Hippocampal formation (tissue), 2 donors: ENCODE measurements around the gene PHC2.

ENCODE experiments used
- DNase-seq, 2 donors: peaks; one replicate each; lab custom pipeline; 2025; lab: John Stamatoyannopoulos, UW

The PHC2 gene

DNA sequence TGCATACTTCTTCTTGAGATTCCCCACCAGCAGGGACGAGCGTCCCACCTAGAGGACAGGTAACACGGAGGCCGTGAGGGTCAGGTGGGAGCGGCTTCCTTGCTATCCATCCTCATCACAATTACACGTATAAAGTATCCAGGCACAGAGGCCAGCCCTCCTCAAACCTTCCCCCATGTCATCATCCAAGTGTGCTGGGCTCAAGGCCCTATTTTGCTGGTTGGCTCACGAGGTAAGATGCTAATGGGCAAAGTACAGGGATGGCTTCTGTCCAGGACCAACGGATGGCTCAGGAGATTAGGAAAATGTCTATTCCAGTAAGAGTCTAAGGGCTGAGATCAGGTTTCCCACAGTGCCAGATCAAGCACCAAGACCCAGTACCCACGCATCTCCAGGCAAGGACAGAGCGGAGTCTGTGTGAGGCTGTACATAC, 98.5 kb downstream of the PHC2 start:
- DNase-seq, result no peak

DNA sequence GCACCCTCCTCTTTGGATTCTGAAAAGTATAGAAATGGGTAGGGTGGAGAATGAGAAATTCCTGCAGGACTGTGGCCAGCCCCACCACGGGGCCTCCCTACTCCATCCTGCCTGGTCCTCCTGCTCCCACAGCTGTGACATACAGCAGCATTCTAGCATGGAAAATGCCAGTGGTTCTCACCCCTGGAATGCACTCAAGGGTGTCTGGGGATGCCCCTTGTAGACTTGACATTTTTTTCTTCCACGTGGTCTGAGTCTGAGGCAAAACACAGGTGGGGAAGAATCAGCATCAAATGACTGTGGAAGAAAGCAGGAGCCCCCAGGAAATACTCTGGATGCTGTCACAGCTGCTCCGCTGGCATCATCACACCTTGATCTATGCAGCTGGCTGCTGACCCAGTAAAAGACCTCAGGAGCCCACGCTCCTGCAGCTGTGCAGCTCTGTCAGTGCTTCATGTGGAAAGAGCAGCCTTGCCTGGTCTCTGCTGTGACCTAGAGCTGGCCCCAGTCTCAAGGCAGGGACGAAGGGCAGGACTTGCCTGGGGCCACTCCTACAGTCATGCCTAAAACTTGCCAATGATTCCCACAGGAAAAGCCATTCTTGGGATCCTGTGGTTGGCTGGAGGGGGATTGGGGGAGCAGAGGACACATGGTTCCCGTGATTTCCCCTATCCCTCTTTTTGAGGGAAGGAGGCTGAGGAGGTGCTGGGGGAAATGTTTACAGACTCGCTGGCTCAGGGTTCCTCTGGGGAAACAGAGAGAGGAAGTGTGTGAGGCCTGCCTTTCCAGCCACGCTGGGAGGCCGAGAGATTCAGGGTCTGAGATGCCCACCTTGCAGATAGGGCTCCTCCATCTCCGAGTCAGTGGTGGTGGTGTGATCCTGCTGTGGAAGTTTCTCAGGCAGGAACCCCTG, 99.2 kb downstream of the PHC2 start:
- no peak for DNase-seq

DNA sequence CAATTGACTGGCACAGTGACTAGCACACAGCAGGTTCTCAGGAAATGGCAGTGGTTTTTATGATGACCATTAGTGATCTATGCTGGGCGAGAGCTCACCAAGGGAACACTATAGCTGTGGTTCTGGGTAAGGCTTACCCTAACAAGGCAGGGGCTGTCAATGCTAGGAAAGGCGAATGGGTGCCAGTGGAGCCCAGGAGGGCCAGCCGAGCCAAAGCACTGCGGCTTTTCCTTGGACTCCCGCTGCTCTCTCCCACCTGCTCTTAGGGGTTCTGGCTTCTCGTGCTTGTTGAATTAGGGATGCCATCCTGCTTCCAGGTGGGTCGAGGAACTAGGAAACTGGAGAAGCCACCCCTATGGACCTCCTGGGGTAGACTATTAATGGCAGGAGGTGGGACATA, 100.0 kb downstream of the PHC2 start:
- no peak for DNase-seq

DNA sequence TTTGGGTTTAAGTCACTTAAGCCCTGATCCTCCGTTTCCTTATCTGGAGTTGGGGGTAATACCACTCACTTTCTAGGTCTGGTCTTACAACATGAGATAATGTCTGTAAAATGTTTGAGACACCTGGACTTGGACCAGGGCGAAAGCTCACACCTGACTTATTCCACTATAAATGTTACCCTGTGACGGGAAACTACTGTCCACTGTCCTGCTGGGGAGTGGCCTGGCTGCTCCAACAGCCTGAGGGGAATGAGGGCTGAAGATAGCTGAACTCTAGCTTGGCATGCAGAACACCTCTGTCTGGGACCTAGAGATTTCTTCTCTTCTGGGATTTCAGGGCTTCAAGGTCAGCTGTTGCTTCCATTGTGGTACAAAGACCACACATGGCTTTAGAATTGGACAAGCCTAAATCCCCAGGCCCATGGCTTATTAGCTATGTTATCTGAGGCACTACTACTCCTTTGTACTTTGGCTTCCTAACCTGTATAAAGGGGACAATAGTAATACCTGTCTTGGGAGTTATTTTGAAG, 100.5 kb downstream of the PHC2 start:
- no peak for DNase-seq

DNA sequence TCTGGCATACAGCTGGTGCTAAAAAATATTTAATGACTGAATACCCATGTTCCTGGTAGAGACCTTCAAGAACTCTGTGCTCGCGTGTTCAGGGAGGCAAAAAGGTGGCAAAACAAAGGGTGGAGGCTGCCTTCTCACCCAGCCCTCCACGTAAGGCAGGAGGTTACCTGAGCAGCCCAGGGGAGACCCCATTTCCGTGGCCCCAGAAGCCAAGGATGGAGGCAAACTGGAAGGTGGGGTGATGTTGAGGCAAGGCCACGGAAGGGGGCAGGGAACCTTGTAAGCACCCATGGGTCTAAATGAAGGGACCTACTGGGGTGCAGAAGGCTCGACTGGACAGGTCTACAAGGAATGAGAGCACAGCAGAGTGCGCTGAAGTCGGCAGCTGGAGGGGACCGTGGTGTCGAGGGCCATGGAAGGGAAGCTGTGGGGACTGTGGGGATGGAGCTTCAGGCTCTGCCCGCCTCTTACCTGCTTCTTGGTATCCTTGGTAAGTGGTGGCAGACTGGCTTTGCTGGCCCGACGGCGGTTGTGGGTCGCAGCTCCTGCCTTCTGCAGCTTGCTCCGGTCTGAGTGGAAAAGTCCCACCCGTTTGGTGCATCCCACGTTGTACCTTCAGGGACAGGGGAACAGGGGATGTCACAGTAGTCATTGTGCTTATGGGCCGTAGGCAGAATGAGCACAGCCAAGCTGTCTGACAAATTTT, 101.1 kb downstream of the PHC2 start:
- no peak for DNase-seq

DNA sequence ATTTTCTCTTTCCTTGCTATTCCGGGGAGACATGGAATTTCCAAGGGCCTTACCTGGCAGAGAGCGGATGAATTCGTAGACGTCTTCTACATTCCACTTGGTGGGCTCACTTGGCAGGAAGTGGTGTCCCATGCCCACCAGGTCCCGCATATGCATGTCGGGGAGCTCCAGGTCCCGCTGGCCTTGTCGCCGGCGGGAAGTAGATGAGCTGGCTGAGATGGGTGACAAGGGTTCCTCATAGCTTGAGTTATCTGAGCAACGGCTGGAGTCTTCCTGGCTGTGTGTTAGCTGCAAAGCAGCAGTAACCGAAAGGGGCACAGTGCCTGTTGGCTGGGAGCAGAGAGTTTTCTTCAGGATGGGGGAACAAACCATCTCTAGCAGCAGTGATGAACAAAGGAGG, 102.1 kb downstream of the PHC2 start:
- DNase-seq, result no peak

DNA sequence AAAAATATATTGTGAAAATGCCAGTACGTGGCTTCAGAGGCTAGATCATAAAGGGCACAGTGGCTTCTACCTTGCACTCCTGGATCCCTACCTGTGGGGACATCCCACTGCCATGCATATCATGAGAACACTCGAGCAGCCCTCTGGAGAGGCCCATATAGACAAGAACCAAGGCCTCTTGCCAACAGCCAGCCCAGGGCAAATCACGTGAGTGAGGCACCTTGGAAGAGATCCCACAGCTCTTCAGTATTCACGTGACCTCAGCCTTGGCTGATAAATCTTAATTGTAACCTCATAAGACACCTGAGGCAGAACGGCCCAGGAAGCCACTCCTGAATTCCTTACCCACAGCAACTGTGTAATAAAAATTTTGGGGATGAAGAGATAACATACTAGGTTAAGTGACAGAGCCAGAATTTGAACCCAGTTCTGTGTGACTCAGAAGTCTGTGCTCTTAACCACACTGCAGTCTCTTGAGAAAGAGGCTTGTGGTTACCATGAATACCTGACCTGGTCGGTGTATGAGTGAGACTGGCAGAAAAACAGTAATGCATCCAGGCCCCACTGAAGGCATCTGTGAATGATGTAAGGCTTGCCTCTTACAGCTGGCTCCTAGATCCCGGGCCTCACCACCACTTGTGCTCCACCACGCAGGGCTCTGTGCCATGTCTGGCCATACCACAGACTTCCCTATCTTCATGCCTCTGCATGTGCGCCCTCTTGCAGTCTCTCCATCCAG, 103.1 kb downstream of the PHC2 start:
- no peak for DNase-seq

DNA sequence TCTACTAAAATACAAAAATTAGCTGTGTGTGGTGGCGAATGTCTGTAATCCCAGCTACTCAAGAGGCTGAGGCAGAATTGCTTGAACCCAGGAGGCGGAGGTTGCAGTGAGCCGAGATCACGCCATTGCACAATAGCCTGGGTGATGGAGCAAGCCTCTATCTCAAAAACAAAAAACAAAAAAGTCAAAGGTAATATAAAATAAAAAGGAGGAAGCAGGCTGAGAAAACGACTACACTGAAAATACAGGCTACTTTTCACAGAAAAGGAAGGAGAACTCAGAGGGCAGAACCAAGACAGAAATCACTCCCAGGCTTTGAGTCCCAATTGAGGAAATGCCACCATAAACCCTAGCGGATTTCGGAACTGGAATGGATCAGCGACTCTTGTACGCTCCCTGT, 104.1 kb downstream of the PHC2 start:
- DNase-seq, result no peak

DNA sequence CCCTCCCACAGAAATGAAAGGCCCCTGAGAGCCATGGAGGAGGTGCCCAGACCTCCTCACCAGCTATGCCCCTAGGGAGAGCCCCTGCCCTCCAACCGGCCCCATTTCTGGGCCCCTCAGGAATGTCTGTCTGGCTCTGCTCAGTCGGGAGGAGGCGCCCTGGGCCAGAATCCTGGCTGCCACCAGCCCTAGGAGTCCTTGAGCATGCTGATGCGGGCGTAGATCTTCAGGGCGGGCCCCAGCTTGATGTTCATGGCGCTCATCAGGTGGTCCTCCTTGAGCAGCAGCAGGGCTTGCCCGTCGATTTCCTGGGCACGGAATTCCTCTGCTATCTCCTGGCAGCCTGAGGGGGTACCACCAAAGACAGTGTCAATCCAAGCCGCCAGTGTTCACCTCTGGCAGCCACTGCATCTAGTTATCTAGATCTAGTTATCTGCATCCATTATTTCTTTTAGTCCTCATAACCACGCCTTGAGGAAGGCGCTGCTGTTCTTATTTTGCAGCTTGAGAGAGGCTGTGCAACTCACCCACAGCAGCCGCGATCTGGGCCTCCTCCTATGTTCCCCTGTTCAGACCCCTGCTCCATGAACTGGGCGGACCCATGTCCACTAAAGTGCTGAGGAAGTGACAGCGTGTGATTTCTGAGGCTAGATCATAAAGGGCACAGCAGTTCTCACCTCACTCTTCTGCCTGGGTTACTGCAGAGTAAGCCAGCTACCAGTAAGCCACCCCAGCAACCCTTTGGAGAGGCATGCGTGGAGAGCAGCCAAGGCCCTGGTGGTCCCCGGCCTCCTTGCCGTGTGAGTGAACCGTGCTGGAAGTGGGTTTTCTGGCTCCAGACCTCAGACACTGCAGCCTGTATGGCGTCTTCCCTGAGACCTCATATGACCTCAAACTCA, 106.0 kb downstream of the PHC2 start:
- no peak for DNase-seq

DNA sequence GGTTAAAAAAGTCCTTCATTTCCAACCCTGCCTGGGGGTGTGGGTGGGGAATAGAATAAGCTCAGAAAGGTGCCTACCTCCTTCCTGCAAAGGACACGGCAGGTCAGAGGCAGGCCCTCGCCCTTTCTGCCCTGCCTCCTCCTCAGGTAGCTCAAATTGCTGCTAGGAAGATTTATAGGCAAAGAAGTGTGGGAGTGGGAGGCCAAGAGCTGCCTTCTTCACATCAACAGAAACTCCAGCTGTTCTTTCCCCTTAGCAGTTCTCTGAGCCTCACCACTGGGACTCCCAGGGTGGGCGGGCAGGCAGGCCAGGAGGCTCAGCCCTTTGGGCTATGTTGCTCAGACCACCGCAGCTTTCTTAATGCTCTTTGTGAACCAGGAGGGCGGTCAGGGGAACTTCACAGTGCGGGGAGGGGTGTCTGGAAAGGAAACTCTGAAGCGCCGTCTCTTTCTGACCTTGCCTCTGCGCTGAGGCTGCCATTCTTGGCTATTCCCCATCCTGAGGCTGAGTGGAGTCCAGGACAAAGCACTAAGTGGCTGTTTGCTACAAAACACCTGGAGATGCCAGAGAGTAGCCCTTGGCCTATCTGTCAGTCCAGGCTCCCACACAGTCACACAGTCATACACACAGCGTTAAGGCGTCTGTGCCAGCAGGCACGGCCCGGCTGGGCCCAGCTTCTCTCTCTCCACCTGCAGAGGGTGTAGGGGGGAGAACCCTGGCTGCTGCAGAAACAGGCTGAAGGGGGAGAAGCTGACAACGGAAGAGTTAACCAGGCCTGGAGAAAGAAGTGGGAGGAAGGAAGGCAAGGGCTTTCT, 107.0 kb downstream of the PHC2 start:
- no peak for DNase-seq

DNA sequence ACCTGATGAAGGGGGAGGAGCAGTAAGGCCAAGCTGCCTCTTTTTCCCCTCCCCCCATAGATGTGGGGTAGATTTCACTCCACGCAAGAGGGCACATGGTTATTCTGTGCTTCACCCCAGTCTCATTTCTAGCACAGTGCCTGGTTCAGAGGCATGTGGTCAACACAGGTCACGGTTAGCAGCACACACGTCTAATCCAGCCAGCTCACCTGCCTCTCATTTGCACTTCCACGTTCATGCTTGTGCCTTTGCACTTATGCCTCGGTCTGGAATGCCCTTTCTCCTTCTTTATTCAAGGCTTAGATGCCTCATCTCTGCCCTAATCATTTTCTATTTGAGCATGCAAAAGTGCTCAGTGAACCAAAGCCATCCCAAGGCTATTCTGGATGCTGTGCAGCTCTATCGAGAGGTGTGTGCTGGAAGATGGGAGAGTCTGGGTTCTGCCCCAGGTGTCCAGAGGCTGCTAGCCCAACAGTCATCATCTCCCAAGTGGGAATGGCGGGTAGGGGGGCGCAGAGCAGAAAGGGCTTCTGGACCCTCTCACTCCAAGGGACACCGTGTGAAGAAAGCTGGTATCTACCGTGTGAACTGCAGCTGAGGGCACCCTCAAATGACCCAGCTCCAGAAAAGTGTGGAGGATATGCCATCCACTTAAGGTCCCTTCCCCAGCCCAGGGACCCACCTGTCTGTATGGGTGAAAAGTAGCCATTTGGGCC, 107.9 kb downstream of the PHC2 start:
- DNase-seq, result no peak

DNA sequence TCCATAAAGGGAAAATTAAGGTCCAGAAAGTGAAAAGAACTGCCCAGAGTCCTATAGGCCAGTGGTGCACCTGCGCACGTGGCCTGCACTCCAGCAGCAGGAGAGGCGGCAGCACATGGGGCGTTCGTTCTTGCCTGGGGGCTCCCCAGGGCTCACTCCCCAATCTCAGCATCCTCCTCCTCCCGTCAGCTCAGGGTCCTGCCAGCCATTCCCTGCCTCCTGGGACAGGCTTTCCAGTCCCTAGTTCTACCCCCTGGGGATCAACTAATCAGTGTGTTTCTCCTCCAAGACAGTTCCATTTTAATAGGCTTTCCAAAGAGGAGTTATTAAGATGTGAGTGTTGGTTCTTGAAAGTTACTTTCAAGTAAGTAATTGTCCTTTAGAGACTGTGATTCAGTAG, 108.8 kb downstream of the PHC2 start:
- DNase-seq, result no peak

DNA sequence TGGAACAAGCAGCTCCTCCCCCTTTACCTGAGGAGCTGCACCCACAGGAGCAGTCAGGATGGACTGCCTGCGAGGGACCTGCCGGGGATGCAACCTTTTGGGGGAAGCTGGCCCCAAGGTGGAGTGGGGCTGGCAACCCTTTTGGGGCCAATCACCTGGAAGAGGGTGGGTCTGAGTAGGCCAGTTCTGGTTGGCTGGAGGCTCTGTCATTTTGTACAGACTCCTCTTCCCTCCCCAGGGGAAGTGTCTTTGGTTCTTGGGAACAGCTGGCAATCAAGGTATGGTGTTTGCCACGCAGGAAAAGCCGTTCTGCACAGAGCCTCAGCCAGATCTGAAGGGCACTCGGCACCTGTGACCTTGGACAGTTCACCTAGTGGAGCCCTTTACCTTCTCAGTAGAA, 109.7 kb downstream of the PHC2 start:
- DNase-seq, result no peak

DNA sequence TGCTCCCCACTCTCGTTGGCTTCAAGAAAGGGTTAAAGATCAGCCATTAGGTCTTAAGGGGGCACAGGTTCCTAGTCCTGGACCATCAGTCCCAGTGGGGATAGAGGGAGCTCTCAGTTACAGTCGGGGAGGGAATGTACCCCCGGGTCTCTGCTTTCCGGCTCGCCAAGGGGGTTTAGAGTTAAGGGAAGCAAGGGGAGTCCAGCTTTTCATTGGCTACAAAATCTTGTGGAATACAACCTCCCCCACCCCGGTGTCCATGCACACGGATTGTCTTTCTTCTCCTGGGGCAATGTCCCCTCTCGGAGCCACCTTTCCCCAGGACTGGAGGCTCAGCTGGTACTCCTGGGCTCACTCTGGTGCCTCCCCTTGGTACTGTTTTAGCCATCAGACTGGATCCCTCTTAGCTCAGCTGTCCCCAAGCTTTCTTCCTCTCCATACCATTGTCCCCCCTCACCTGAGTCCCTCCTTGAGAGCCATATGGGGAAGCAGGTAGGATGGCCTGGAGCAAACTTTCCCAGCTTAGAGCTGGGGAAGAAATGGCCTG, 110.2 kb downstream of the PHC2 start, which contains the start of gene A3GALT2:
Gene A3GALT2, minus strand, starts transcription at position 480 of the 547 bp plus-strand sequence. Its CDS starts 0 bp downstream, at position 480.
- DNase-seq, result no peak

DNA sequence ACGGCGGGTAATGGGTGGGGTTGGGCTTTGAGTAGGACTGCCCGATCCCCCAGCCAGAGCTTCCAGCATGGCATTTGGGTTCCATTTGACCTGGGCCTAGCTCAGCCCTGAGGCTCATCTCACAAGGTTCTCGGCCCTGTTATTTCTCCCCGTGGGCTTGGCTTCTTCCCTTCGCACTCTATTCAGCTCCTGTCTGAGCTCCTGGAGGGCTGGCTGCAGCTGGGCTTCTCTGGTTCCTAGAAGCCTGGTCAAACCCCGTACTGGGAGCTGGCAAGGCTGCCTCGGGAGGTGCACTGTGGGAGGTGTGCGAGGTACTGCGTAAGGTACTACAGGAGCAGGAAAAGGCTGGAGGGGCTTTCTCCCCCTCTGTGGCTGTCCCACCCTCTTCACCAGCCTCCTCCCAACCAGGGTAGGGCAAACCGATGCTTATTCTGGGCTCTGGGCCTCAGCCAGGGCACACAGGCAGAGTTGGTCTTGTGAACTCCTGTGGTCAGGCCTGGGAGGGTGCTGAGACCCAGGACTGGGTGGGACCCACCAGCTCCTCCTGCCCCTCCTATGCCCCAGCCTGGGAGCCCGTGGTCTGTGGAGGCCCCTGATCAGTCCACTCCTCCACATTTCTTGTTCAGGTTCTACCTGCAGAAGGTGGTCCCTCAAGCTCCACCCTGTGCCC, 110.8 kb downstream of the PHC2 start:
- DNase-seq, result no peak

DNA sequence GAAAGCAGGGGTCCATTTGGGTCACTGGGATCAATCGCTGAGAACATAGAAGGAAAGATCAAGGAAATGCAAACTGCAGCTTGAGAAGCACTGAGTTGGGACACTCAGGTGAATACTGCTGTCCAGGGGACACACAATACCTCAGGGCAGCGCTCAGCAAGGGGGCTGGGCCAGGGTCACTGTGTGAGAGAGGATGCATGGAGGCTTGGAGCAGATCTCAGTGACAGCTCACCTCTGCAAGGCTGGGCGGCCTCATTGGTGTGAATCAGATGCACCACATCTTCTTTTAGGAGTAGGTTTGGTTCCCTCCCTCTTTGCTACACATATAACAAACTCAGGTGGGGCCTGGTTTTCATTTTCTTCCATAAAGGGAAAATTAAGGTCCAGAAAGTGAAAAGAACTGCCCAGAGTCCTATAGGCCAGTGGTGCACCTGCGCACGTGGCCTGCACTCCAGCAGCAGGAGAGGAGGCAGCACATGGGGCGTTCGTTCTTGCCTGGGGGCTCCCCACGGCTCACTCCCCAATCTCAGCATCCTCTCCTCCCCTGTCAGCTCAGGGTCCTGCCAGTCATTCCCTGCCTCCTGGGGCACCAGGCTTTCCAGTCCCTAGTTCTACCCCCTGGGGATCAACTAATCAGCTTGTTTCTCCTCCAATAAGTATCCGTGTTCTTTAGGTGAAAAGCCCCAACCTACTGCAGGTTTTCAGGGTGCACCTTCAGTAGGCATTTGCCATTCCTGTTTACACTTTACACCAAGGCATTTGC, 111.5 kb downstream of the PHC2 start:
- DNase-seq, result no peak

DNA sequence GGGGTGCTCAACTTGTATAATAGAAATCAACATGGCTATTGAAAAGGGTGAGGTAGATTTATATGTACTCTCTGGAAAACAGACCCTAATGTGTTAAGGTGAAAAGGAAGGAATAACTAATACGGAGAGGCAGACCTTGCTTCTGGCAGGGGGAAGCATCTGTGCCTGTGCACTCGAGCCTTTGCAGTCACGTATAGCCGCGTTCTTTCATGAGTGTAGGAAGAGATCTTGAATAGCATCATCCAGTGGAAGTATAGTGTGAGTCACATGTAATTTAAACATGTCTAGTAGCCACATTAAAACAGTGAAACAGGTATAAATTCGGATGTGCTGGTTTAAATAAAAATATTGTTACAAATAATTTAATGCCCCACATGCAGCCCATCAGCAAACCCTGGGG, 112.9 kb downstream of the PHC2 start:
- no peak for DNase-seq

DNA sequence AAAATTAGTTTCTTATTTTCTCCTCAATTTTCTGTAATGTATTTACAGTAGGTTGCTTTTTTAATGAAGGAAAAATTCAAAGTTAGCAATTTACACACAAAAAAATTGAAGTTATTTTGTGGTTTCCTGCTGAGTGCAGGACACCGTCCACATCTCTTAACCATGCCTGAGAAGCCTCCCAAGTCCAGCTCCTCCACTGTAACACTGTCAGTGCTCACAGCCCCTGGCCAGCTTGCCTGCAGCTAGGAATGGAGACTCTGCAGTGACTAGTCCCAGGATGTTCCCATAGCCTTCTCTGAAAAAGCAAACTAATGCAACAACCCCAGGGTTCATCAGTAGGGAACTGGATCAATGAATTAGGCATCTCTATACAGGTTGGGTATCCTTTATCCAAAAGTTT, 113.5 kb downstream of the PHC2 start:
- no peak for DNase-seq
